Parathyroid adenoma (tissue), 2 donors: ENCODE results near the gene LAMC3.

Experiments
- H2AFZ ChIP-seq: fragments of 300-600 bp; sonication (generic); one replicate; pipeline ENCODE4 v1.7.0; 2017; ENCODE audit warnings: antibody characterized with exemption, mild to moderate bottlenecking
- H3K27ac ChIP-seq: fragments of 300-600 bp; sonication (generic); one replicate; pipeline ENCODE4 v1.7.0; 2017
- H3K27me3 ChIP-seq: fragments of 300-600 bp; sonication (generic); one replicate; pipeline ENCODE4 v1.7.0; 2017; ENCODE audit warnings: low read length; ENCODE audit not compliant: control insufficient read depth, insufficient read depth
- H3K36me3 ChIP-seq: fragments of 300-600 bp; sonication (generic); one replicate; pipeline ENCODE4 v1.7.0; 2017; ENCODE audit warnings: low read length; ENCODE audit not compliant: control insufficient read depth, insufficient read depth
- H3K4me1 ChIP-seq: fragments of 300-600 bp; sonication (generic); one replicate; pipeline ENCODE4 v1.7.0; 2017; ENCODE audit warnings: control low read depth
- H3K4me2 ChIP-seq: fragments of 300-600 bp; sonication (generic); one replicate; pipeline ENCODE4 v1.7.0; 2017; ENCODE audit warnings: low read length
- H3K4me3 ChIP-seq: fragments of 300-600 bp; sonication (generic); one replicate; pipeline ENCODE4 v1.7.0; 2017; ENCODE audit warnings: low read depth, low read length
- H3K79me2 ChIP-seq: fragments of 300-600 bp; sonication (generic); one replicate; pipeline ENCODE4 v1.7.0; 2017; ENCODE audit warnings: control low read depth
- H3K9ac ChIP-seq: fragments of 300-600 bp; sonication (generic); one replicate; pipeline ENCODE4 v1.7.0; 2017; ENCODE audit warnings: mild to moderate bottlenecking
- H3K9me3 ChIP-seq: fragments of 300-600 bp; sonication (generic); one replicate; pipeline ENCODE4 v1.7.0; 2017; ENCODE audit warnings: low read length; ENCODE audit not compliant: control insufficient read depth
- CTCF ChIP-seq: fragments of 300-600 bp; sonication (generic); IDR thresholded peaks from one replicate; pipeline ENCODE4 v1.7.0; 2017; ENCODE audit warnings: antibody characterized with exemption, mild to moderate bottlenecking
- donor health status: primary hyperparathyroidism.

LAMC3 gene

GRCh38 chr9:130996205-130996604, 12.8 kb upstream of the LAMC3 start:
- Histone ChIP-seq H3K4me3 (no peak overlapping the region), H3K9me3 (no peaks in the 10 kb centered on the region), H3K4me2 (no peak overlapping the region), H3K27ac (no peak overlapping the region), H3K9ac (no peak overlapping the region), H3K36me3 (no peaks in the 10 kb centered on the region), H3K79me2 (no peaks in the 10 kb centered on the region), H2AFZ (no peak overlapping the region), H3K27me3 (no peaks in the 10 kb centered on the region), H3K4me1 (no peaks in the 10 kb centered on the region)
- TF ChIP-seq CTCF = no peak

- Histone ChIP-seq H3K4me2 (no peak overlapping the region), H3K36me3 (no peaks in the 10 kb centered on the region), H3K4me3 (no peak overlapping the region), H2AFZ (no peak overlapping the region), H3K27me3 (no peaks in the 10 kb centered on the region), H3K9ac (no peak overlapping the region), H3K9me3 (no peaks in the 10 kb centered on the region), H3K79me2 (no peaks in the 10 kb centered on the region), H3K27ac (no peak overlapping the region), H3K4me1 (no peaks in the 10 kb centered on the region)
- no peak for TF ChIP-seq CTCF
Measured at GRCh38 chr9:130996676-130997394, 12.1 kb upstream of the LAMC3 start.

- Histone ChIP-seq H3K79me2 (no peaks in the 10 kb centered on the region), H2AFZ (no peak overlapping the region), H3K9me3 (no peaks in the 10 kb centered on the region), H3K27ac (no peak overlapping the region), H3K4me3 (no peak overlapping the region), H3K9ac (no peak overlapping the region), H3K4me1 (no peaks in the 10 kb centered on the region), H3K27me3 (no peaks in the 10 kb centered on the region), H3K4me2 (no peak overlapping the region), H3K36me3 (no peaks in the 10 kb centered on the region)
- TF ChIP-seq CTCF = no peak
Measured at GRCh38 chr9:130997395-130997684, 11.6 kb upstream of the LAMC3 start.

- TF ChIP-seq CTCF = peak; percentile 45
- Histone ChIP-seq H2AFZ (no peak overlapping the region), H3K4me2 (no peak overlapping the region), H3K79me2 (no peaks in the 10 kb centered on the region), H3K36me3 (no peaks in the 10 kb centered on the region), H3K4me1 (no peaks in the 10 kb centered on the region), H3K27ac (no peak overlapping the region), H3K9ac (no peak overlapping the region), H3K4me3 (no peak overlapping the region), H3K27me3 (no peaks in the 10 kb centered on the region), H3K9me3 (no peaks in the 10 kb centered on the region)
Measured at GRCh38 chr9:130997925-130998596, 10.9 kb upstream of the LAMC3 start.
